Subcutaneous adipose tissue (tissue), 4 donors: ENCODE results near the gene DDN. TPM values are rescaled to one million over a fixed set of nuclear protein-coding genes. Genes with fewer than 3 reads are reported as not detected.

Experiments used
- total RNA-seq, 4 donors: library from RNA; depleted of rRNA; stranded (reverse); fragments of >200 nt; gene quantifications; one replicate each; pipeline ENCODE4 v1.1.0, GENCODE V29; 2016
- TF ChIP-seq, protein P1 (sequence below): fragments of 450-650 bp; IDR thresholded peaks from one replicate; pipeline ENCODE4 v1.5.1; 2016; ENCODE audit warnings: low read depth, mild to moderate bottlenecking, control low read depth, antibody characterized with exemption, moderate library complexity

DDN gene
- total RNA-seq, 4 donors from 2014 or later = not detected

DNA sequence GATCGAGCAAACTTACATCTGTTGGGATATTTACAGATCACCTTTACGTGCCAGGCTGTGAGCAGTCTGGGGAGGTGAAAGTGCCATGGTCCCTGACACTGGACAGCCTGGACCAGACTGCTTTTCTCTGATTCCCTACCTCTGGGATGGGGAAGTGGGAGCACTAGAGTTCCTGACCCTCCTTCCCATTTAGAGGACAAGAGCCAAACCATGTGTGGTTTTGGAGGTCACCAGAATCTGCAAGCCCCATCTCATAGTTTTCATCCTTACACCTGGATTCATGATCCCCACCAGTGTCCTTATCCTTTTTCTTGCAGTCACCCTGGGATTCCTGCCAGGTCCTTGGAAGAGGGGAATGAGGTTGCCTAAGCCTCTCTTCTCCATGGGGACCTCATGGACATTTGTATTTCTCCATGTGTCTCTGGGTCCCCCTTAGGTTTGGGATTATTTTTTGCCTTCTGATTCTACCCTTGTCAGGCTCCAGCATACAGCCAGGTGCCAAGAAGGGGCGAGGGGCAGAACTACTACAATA lies 26.2 kb downstream of the DDN start:
- TF ChIP-seq, protein P1, sequence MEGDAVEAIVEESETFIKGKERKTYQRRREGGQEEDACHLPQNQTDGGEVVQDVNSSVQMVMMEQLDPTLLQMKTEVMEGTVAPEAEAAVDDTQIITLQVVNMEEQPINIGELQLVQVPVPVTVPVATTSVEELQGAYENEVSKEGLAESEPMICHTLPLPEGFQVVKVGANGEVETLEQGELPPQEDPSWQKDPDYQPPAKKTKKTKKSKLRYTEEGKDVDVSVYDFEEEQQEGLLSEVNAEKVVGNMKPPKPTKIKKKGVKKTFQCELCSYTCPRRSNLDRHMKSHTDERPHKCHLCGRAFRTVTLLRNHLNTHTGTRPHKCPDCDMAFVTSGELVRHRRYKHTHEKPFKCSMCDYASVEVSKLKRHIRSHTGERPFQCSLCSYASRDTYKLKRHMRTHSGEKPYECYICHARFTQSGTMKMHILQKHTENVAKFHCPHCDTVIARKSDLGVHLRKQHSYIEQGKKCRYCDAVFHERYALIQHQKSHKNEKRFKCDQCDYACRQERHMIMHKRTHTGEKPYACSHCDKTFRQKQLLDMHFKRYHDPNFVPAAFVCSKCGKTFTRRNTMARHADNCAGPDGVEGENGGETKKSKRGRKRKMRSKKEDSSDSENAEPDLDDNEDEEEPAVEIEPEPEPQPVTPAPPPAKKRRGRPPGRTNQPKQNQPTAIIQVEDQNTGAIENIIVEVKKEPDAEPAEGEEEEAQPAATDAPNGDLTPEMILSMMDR = no peak

DNA sequence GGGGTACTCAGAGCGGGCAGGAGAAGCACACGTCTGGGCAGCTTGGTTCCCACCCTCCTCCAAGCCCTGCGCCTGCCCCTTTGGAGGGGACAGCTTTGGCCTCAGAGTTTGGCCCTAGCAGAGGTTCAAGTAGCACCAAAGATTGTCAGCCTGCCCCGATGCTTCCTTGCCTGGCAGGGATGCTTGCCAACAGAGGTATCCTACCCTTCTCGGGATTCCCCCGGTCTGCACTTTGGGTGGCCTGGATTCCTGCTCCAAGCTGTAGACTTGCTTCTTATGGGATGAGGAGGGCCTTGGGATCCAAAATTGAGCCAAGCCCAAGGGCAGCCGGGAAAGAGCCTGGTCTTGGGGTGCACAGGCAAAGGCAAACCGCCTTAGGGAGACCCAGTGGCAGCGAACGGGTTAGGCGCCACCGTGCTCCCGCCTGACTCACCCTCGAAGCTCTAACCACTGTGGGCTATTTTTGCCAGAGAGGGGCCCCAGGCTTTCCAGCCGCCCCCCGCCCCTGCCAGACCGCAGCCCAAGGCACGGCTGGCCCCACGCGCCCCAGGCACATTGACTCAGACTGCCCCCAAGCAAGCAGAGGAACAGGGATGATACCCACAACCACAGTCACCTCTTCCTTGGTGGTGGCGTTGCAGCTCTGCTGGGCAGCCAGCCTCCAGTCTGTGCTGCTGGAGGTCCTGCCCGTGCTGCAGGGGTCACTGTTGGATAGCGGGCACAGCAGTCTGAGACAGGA lies 26.8 kb downstream of the DDN start:
- TF ChIP-seq, protein P1 = no peak

DNA sequence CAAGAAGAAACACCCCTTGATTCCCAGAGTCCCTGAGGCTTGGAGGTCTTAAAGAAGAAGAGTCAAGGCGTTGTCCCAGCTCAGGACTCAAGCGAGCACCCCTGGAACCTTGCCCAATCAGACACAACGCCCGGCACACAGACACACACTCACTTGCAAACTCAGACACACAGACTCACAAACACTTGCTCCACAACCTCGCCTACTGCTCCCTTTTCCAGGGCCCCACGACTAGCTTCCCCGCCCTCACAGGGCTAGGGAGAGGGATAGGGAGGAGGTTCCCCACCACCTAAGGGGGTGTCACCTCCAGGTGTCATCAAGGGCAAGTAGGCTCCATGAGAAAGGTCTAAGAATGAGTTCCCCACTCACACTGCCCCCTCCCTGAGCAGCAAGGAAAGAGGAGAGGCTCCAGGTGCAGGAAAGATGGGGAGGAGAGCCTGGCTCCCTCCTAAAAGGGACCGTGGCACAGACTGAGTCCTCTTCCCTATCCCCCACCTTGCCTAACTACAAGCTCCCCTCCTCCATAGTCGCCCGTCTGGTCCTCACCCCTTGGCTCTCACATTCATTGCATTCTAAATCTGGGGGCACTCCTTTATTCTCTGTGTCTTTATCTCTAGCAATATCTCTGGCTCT lies 28.4 kb downstream of the DDN start:
- TF ChIP-seq, protein P1 = no peak

DNA sequence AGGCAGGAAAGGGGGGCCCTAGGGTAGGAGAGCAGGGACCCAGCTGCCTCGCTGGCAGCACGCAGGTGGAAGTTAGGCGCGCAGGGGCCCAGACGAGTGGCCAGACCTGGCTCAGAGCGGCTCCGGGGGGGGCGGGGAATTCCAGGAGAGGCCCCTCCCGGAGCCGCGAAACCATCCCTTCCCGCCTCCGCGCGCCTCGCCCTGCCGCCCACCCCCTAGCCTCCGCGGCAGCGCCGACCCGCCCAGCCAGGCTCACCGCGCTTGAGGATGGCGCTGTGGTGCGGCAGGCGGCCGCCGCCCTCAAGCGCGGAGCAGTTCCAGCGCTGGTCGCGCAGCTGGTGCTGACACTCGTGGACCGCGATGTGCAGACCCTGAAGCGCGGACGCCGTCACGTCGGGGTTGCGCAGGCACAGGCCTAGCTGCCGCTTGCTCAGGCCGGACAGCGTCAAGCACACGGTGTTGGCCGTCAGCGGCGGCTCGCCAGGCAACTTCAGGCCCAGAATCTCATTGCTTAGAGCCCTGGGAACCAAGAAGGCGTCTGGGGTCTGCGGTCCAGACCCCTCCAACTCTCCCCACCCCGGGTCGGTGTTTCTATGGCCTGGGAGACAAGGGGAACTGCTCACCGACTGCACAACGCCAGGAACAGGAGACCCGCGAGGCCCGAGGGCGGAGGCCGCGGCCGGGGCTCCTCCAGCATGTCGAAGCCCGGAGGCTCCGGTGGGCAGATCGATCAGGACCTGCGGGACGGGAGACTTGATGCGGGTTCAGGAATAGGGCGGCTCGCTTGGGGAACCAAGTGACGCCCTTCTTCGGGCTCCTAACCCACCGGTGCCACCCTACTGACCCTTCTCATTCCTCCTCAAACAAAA lies 29.1 kb downstream of the DDN start:
- TF ChIP-seq, protein P1 = no peak

DNA sequence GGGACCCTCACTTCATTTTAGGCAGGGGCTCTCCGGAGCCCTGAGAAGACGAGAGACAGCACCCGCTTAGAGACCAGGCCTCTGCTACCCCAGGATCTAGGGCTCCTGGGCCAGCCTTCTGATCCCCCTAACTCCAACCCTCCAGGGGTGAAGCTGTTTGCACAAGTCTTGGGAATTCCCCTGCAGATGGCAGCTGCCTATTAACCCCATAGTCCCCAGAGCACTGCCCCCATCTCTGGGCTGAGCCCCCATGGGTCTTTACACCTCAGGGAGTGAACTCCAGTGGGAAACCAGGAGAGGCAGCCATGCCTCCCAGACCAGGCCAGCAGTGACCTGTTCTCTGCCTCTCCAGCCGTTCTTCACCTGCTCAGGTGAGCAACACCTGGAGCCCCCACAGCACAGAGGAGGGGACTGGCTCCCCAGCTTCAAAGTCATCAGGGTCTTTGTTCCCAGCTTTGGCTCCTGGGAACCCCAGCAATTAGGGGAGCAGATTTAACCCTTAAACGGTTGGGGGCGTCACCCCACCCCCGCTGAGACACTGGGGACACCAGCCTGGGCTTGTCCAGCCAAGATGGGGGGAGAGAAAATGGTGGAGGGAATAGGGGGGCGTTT lies 29.9 kb downstream of the DDN start:
- TF ChIP-seq, protein P1 = no peak

DNA sequence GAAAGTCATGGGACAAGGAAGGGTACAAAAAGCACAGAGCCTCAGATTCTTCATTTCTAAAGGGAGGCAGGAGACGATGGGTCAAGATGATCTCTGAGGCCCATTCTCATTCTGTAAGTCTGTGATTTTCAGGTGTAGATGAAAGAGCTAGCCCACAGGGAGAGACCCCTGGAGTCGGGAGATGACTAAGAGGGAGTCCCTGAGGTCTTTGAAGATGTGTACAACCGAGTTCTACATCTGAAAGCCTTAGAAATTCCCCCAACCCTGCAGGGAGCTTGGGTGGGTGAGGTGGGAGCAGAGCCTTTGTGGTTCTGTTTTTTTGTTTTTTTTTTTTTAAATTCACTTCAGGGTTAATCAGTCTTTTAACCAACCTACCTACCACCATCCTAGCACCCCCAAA lies 30.7 kb downstream of the DDN start:
- TF ChIP-seq, protein P1 = no peak
